Activated T-cell treated with anti-CD3 and anti-CD28 coated beads, Interleukin-2, amount 50 U/mL, for 4 hours (primary cell): Measurements from ENCODE around the gene OLFM2. TPM values are rescaled to one million over a fixed set of nuclear protein-coding genes. Genes with fewer than 3 reads are reported as not detected.
A peak's percentile ranks its signal among the peaks of the same experiment; 100 is the strongest.
"Not testable (repeated sequence)": the region's sequence is repeated elsewhere in the genome, so short reads cannot be mapped to it uniquely, and the experiment has no call there.

Experiments
- ATAC-seq, 2 donors: fragments of 200-7000 bp; cut with Tn5 transposase; one replicate each; pipeline ENCODE4 v1.10.0; 2021
- DNase-seq: peaks from one replicate; pipeline ENCODE4 v3.0.0-alpha.2; 2020
- H3K27me3 Mint-ChIP-seq: one replicate; pipeline ENCODE4 v1.8.0; 2021; ENCODE audit warnings: low read depth, mixed read lengths
- H3K36me3 Mint-ChIP-seq: one replicate; pipeline ENCODE4 v1.8.0; 2022; ENCODE audit warnings: mixed read lengths; ENCODE audit not compliant: insufficient read depth
- H3K4me1 Mint-ChIP-seq: one replicate; pipeline ENCODE4 v1.8.0; 2021; ENCODE audit warnings: low read depth, mixed read lengths
- H3K4me3 Mint-ChIP-seq: one replicate; pipeline ENCODE4 v1.8.0; 2021; ENCODE audit warnings: mild to moderate bottlenecking, moderate library complexity, mixed read lengths
- H3K9me3 Mint-ChIP-seq: one replicate; pipeline ENCODE4 v1.8.0; 2021; ENCODE audit warnings: mixed read lengths
- total RNA-seq, 3 donors: library from RNA; stranded (reverse); gene quantifications; one replicate each; pipeline ENCODE4 v1.2.1, GENCODE V29; 2021

OLFM2 gene
- total RNA-seq, 3 donors from 2014 or later, result 0.11 to 0.56 (median 0.24) TPM

DNA sequence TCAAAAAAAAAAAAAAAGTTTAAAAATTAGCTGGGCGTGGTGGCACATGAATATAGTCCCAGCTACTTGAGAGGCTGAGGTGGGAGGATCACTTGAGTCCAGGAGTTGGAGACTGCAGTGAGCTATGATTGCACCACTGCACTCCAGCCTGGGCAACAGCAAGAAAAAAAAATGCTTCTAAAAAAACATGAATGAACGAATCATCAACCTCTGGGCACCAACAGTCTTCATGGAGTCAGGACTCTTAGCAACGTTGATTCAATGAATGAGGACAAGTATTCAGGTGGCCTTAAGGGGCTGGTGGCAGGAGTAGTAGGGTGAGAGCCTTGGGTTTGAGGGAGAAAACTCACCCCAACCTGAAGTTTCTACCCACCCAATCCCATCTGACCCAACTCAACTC lies 20.6 kb upstream of the OLFM2 start:
- Mint-ChIP-seq H3K9me3 (no peaks in the 10 kb centered on the region), H3K27me3 (peaks cover 12% of the 10 kb centered on the region), H3K4me1 (no peaks in the 10 kb centered on the region), H3K4me3 (no peak overlapping the region), H3K36me3 (no peaks in the 10 kb centered on the region)
- no peak for ATAC-seq
- DNase-seq, result no peak

DNA sequence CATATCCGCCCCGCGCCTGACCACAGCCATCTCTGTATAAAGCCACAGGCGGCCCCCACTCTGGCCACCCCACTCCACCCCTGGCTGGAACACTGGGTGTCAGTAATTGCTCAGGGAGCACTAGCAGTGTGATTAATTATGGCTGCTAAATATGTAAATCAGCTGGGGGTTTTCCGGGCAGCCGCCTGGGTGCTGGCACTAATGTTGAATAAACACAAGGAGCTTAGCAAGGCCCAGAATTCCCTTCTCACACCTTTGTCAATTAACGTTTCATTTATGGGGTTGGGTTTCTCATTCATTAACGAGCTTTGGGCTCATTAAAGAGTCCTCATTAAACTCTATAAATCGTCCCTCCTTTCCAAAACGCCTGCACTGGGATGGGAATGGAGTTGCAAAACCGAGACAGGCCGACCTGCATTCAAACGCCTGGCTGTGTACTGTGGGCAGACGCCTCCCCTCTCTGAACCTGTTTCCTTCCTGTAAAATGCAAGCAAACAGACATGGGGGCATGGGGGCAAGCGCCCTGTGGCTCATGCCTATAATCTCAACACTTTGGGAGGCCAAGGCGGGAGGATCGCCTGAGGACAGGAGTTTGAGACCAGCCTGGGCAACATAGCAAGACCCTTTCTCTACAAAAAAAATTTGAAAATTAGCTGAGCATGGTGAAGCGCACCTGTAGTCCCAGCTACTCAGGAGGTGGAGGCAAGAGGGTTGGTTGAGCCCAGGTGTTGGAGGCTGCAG lies 17.7 kb upstream of the OLFM2 start:
- no peaks in the 10 kb centered on the region for H3K4me1 Mint-ChIP-seq
- no peak overlapping the region for H3K4me3 Mint-ChIP-seq
- DNase-seq (no peak), ATAC-seq (no peak)
- no peaks in the 10 kb centered on the region for H3K9me3 Mint-ChIP-seq
- no peaks in the 10 kb centered on the region for H3K36me3 Mint-ChIP-seq
- peaks cover 7% of the 10 kb centered on the region for H3K27me3 Mint-ChIP-seq

DNA sequence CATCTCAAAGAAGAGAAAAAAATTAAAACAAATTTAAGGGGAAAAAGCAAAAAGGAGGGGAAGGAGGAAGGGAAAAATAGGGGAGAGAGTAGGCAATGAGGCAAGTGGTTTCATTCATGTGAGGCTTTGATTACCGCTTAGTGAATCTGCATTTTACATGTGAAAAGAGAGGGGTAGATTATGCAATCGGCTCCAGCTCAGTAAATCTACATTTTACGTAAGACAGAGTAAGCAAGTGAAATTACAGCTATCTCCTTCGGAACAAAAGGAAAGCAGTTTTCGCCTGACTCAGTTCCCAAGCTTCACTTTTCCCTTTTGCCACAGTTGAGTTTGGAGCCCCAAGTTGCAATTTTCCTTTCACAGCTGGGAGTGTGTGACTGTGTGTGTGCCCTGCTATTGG lies 16.0 kb upstream of the OLFM2 start:
- no peak for ATAC-seq
- Mint-ChIP-seq H3K4me1 (no peaks in the 10 kb centered on the region), H3K36me3 (no peaks in the 10 kb centered on the region), H3K9me3 (no peaks in the 10 kb centered on the region), H3K27me3 (peaks cover 3% of the 10 kb centered on the region), H3K4me3 (no peak overlapping the region)
- no peak for DNase-seq

DNA sequence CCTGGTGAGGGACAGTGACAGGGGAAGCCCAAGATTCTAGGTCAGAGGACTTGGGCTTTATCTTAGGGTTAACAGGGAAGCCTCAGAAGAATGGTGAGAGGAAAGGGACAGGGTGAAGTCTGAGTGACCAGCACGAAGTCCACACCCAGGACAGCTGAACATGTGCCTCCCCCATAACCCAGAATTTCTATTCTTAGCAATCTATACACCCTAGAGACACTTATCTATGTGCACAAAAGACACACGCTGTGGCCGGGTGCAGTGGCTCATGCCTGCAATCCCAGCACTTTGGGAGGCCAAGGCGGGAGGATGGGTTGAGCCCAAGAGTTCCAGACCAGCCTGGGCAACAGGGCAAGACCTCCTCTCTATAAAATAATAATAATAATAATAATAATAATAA lies 11.1 kb upstream of the OLFM2 start:
- Mint-ChIP-seq H3K9me3 (peaks cover 2% of the 10 kb centered on the region), H3K4me3 (no peak overlapping the region), H3K36me3 (no peaks in the 10 kb centered on the region), H3K27me3 (peaks cover 8% of the 10 kb centered on the region), H3K4me1 (peaks cover 3% of the 10 kb centered on the region)
- no peak for DNase-seq
- no peak for ATAC-seq

DNA sequence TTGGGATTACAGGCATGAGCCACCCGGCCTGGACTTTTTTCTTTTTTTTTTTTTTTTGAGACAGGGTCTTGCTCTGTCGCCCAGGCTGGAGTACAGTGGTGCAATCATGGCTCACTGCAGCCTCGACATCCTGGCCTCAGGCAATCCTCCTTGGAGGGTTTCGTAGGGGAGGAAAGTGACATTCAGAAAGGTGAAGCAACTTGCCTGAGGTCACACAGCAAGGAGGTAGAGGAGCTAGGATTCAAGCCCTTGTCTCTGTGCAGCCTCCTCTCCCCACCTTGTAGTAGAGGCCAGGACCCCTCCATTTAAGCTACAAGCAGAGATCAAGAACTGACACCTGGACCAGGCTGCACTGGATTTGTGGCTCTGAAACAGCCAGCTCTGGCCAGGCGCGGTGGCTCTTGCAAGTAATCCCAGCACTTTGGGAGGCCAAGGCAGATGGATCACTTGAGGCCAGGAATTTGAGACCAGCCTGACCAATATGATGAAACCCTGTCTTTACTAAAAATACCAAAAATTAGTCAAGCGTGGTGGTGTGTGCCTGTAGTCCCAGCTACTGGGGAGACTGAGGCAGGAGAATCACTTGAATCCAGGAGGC lies 10.3 kb upstream of the OLFM2 start:
- DNase-seq, H3K4me3 Mint-ChIP-seq, ATAC-seq, H3K36me3 Mint-ChIP-seq, H3K9me3 Mint-ChIP-seq, H3K4me1 Mint-ChIP-seq: not testable (repeated sequence)
- H3K27me3 Mint-ChIP-seq, result peaks cover 12% of the 10 kb centered on the region

DNA sequence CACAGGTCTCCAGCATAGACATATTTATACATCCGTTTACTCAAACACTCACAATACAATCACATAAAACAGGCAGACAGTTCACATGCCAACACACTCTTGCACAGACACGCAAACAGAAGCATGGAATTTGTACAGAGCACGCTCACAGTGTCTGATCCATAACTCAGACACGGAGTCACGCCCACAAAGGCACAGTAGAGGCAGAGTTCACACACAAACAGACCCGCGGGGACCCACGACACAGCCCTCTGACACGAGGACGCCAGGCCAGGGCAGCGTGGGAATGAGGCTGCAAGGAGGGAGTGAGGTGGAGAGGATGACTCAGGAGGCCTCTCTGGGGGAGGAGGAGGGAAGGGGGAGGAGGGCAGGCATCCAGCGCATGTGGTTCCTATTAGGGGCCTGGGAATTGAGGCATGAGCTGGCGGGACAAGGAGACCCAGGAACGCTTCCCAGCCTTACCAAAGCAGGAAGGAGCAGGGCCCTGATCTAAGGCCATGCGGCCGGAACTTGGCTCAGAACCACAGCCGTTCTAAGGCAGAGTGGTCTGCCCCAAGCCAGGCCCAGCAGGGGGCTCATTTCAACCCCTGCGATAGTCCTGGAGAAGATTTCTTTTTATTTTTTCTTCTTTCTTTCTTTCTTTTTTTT lies 9.1 kb upstream of the OLFM2 start:
- DNase-seq, result no peak
- H3K9me3 Mint-ChIP-seq, result peaks cover 16% of the 10 kb centered on the region
- peaks cover 3% of the 10 kb centered on the region for H3K4me1 Mint-ChIP-seq
- no peak overlapping the region for H3K4me3 Mint-ChIP-seq
- H3K27me3 Mint-ChIP-seq, result peaks cover 17% of the 10 kb centered on the region
- no peak for ATAC-seq
- H3K36me3 Mint-ChIP-seq, result peaks cover 1% of the 10 kb centered on the region

DNA sequence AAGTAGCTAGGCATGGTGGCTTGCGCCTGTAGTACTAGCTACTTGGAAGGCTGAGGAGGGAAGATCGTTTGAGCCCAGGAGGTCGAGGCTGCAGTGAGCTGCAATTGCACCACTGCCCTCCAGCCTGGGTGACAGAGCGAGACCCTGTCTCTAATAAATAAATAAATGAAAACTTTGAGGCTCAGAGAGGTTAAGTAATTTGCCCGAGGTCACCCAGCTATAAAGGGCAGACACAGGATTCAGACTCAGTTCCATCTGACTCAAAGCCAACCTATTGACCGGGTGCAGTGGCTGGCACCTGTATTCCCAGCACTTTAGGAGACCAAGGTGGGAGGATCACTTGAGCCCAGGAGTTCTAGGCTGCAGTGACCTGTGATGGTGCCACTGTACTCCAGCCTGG lies 7.4 kb upstream of the OLFM2 start:
- no peak for ATAC-seq
- Mint-ChIP-seq H3K9me3 (peaks cover 16% of the 10 kb centered on the region), H3K4me3 (no peak overlapping the region), H3K36me3 (peaks cover 1% of the 10 kb centered on the region), H3K27me3 (peaks cover 24% of the 10 kb centered on the region), H3K4me1 (peaks cover 3% of the 10 kb centered on the region)
- no peak for DNase-seq

DNA sequence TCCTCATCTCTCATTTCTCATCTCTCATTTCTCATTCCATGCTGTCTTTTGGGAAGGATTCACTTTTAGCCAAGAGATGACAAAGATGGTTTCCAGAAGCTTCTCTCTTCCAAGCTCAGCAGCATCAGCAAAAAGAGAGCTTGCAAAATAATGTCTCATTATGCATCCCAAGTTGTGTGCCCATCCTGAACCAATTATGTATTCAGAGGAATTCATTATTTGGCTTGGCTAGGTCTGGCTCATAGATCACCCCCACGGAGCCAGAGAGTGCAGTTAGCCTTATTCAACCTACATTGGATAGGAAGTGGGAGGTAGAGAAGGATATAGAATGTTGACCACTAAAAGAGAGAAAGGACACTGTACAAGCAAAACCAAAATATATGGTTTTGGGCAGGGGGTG lies 5.4 kb upstream of the OLFM2 start:
- Mint-ChIP-seq H3K9me3 (peaks cover 16% of the 10 kb centered on the region), H3K36me3 (peaks cover 1% of the 10 kb centered on the region), H3K4me3 (no peak overlapping the region), H3K4me1 (peaks cover 8% of the 10 kb centered on the region), H3K27me3 (peaks cover 36% of the 10 kb centered on the region)
- DNase-seq (no peak), ATAC-seq (no peak)

DNA sequence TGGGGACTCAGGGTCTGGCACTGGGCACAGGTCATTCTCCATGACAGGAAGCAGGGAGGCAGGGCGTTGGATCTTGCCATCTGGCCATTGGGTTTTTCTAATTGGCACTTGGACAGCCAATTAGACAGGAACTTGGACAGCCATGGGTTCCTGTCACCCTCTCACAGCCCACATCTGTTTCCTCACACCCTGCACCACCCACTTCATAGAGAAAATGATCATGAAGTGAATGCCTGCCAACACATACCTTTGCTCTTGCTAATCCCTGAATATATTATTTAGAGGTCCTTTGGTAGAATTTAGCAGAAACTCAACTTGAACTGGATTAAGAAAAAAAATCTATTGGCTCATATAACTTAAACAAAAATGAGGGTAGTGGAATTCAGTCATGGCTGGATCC lies 4.9 kb upstream of the OLFM2 start:
- ATAC-seq (no peak), DNase-seq (no peak)
- H3K27me3 Mint-ChIP-seq, result peaks cover 36% of the 10 kb centered on the region
- H3K9me3 Mint-ChIP-seq, result peaks cover 16% of the 10 kb centered on the region
- no peak overlapping the region for H3K4me3 Mint-ChIP-seq
- peaks cover 1% of the 10 kb centered on the region for H3K36me3 Mint-ChIP-seq
- H3K4me1 Mint-ChIP-seq, result peaks cover 9% of the 10 kb centered on the region

DNA sequence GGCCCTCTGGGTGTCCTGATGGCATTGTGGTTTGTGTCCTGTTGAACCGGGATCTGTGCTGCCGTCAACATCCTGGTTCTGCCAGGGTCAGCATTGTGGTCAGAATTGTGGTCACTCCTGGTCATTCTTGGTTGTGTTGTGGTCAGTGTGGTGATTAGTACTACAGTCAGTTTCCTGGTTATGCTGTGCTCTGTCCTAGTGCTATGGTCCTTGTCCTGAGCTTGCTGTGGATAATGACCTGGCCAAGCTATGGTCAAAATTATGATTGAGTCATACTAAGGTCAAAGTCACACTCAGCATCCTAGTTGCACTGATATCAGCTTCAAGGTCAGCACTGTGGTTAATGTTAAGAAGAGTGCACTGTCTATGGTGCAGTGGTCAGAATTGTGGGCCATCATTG lies 4.5 kb upstream of the OLFM2 start:
- H3K4me3 Mint-ChIP-seq, result no peak overlapping the region
- H3K9me3 Mint-ChIP-seq, result peaks cover 16% of the 10 kb centered on the region
- peaks cover 9% of the 10 kb centered on the region for H3K4me1 Mint-ChIP-seq
- peaks cover 37% of the 10 kb centered on the region for H3K27me3 Mint-ChIP-seq
- ATAC-seq, result no peak
- DNase-seq, result no peak
- peaks cover 1% of the 10 kb centered on the region for H3K36me3 Mint-ChIP-seq

DNA sequence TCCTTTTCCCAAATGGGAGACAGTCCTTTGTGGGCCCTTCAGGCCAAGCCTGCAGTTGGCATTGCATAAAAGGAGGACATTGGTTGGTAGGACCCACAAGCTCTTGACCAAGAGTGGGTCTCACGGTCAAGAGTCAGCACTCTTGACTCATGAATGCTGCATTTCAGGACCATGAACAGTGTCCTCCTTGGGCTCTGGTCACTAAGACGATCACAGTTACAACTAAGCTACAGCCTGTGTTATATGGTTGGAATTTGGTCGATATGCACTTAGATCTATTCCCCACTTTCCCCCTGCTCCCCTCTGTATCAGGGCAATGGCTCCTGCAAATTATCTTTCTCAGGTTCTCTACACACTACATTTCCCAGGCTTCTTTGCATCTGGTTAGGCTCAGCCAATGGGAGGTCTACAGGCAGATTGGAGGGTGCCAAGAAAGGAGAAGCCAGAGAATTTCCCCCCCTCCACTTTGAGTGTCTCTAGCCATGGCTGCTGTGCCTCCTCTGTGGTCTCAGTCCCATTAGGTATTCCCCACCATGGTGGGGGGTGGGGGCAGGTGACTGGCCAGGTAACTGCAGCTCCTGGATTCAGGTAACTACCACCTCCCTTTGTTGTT lies 3.1 kb upstream of the OLFM2 start:
- H3K27me3 Mint-ChIP-seq, result peaks cover 51% of the 10 kb centered on the region
- H3K9me3 Mint-ChIP-seq, result peaks cover 16% of the 10 kb centered on the region
- peaks cover 20% of the 10 kb centered on the region for H3K4me1 Mint-ChIP-seq
- H3K4me3 Mint-ChIP-seq, result no peak overlapping the region
- DNase-seq (no peak), ATAC-seq (no peak)
- peaks cover 1% of the 10 kb centered on the region for H3K36me3 Mint-ChIP-seq

DNA sequence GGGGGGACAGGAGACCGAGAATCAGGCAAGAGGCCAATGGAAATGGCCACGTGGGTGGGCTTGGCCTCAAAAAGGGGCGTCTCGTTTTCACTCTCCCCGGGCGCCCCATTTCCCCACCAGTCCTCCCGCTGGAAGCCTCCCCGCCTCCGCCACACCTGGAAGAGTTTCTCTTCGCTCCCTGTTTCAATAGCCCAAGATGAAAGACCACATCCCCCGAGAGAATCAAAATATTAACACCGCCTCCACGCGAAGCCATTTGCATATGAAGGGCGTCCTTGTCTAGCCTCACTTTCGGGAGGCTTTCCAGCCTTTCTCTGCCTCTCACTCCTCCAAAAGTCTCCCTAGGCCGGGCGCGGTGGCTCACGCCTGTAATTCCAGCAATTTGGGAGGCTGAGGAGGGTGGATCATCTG lies 691 bp upstream of the OLFM2 start:
- Mint-ChIP-seq H3K36me3 (peaks cover 1% of the 10 kb centered on the region), H3K4me1 (peaks cover 20% of the 10 kb centered on the region), H3K4me3 (peak overlapping the region; percentile 68), H3K9me3 (peaks cover 12% of the 10 kb centered on the region), H3K27me3 (peaks cover 61% of the 10 kb centered on the region)
- ATAC-seq (no peak), DNase-seq (no peak)

DNA sequence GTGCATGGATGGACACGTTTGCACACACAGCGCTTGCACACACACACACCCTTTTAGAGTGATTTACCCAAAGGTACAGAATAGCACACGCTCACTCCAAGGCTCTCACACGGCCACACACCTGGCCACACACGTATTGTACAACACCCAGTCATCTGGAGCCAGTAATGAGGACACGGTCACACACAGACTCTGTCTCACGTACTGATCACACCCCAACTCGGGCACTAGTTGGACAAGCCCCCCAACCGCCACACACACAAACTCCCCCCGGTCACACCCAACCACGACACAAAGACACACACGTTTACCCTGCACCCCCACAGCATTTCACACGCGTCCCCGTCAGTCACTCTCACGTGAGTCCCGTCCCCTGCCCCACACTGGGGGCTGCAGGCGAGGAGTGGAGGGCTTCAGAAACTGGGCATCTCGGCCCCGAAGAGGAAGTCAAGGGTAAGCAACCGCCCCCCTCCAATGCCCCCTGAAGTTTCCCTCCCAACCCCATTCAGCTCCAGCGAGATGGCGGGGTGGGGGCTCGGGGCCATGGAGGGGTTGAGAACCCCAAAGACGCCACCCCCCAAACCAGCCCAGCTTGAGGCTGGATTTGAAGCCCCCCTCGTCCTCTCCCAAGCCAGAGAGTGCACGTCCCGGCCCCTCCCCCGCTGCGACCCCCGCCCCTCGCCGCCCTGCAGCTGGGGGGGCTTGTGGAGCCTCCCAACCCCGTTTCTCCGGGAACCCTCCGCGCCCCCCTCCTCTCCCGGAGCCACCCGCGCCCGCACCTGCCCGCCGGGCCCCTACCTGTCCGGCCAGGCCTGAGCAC lies 599 bp downstream of the OLFM2 start:
- no peaks in the 10 kb centered on the region for H3K9me3 Mint-ChIP-seq
- peaks cover 23% of the 10 kb centered on the region for H3K4me1 Mint-ChIP-seq
- ATAC-seq, result no peak
- peaks cover 59% of the 10 kb centered on the region for H3K27me3 Mint-ChIP-seq
- H3K36me3 Mint-ChIP-seq, result no peaks in the 10 kb centered on the region
- DNase-seq, result no peak
- H3K4me3 Mint-ChIP-seq, result peak overlapping the region; percentile 70
